GM23338 (cell line): Measurements from ENCODE around the gene WARS2. TPM values are rescaled to one million over a fixed set of nuclear protein-coding genes. Genes with fewer than 3 reads are reported as not detected.
A peak's percentile ranks its signal among the peaks of the same experiment; 100 is the strongest.

Experiments used
- ATAC-seq: fragments of 200-7000 bp; cut with Tn5 transposase; 3 replicates; pipeline ENCODE4 v1.9.1; 2020
- DNase-seq: peaks from one replicate; pipeline ENCODE4 v3.0.0-alpha.2; 2015; ENCODE audit warnings: low spot score
- H2AFZ ChIP-seq: fragments of 200-600 bp; sonication (generic); 2 replicates; pipeline ENCODE4 v1.8.0; 2016; ENCODE audit warnings: antibody characterized with exemption, mild to moderate bottlenecking, moderate library complexity
- H3F3A ChIP-seq: fragments of 200-600 bp; sonication (generic); replicated peaks from 2 replicates; pipeline ENCODE4 v1.8.0; 2017; ENCODE audit warnings: antibody characterized with exemption, mixed run types, low read depth
- H3K27ac ChIP-seq: fragments of 200-600 bp; sonication (generic); 2 replicates; pipeline ENCODE4 v1.6.1; 2016; ENCODE audit warnings: low read depth
- H3K27me3 ChIP-seq: fragments of 200-600 bp; sonication (generic); 2 replicates; pipeline ENCODE4 v1.8.0; 2016; ENCODE audit warnings: mild to moderate bottlenecking, mixed run types, moderate library complexity; ENCODE audit not compliant: insufficient read depth
- H3K36me3 ChIP-seq: fragments of 200-600 bp; sonication (generic); 2 replicates; pipeline ENCODE4 v1.8.0; 2016; ENCODE audit warnings: mild to moderate bottlenecking; ENCODE audit not compliant: insufficient read depth
- H3K4me1 ChIP-seq: fragments of 200-600 bp; sonication (generic); 2 replicates; pipeline ENCODE4 v1.8.0; 2016; ENCODE audit warnings: mild to moderate bottlenecking, moderate library complexity; ENCODE audit not compliant: insufficient read depth
- H3K4me2 ChIP-seq: fragments of 200-600 bp; sonication (generic); 2 replicates; pipeline ENCODE4 v1.7.1; 2017; ENCODE audit warnings: mixed run types
- H3K4me3 ChIP-seq: fragments of 200-600 bp; sonication (generic); 2 replicates; pipeline ENCODE4 v1.6.1; 2016; ENCODE audit warnings: mixed run types
- H3K79me2 ChIP-seq: fragments of 200-600 bp; sonication (generic); replicated peaks from 2 replicates; pipeline ENCODE4 v1.8.0; 2017; ENCODE audit warnings: mild to moderate bottlenecking; ENCODE audit not compliant: insufficient read depth
- H3K9me2 ChIP-seq: fragments of 200-600 bp; sonication (generic); 2 replicates; pipeline ENCODE4 v1.8.0; 2017; ENCODE audit not compliant: insufficient read depth
- H4K20me1 ChIP-seq: fragments of 200-600 bp; sonication (generic); replicated peaks from 2 replicates; pipeline ENCODE4 v1.8.0; 2017; ENCODE audit warnings: mild to moderate bottlenecking; ENCODE audit not compliant: insufficient read depth
- H3K27ac Mint-ChIP-seq: 2 replicates; pipeline ENCODE4 v1.8.0; 2020; ENCODE audit warnings: inconsistent platforms, mild to moderate bottlenecking, moderate library complexity, mixed read lengths
- H3K27me3 Mint-ChIP-seq: 3 replicates; pipeline ENCODE4 v1.8.0; 2022; ENCODE audit warnings: low read depth, mild to moderate bottlenecking, moderate library complexity, mixed read lengths, inconsistent platforms; ENCODE audit not compliant: insufficient read depth, poor library complexity
- H3K36me3 Mint-ChIP-seq: 3 replicates; pipeline ENCODE4 v1.8.0; 2021; ENCODE audit warnings: low read depth, mild to moderate bottlenecking, inconsistent platforms, moderate library complexity, mixed read lengths
- H3K4me1 Mint-ChIP-seq: 3 replicates; pipeline ENCODE4 v1.8.0; 2020; ENCODE audit warnings: mild to moderate bottlenecking, inconsistent platforms, mixed read lengths
- H3K4me3 Mint-ChIP-seq: 3 replicates; pipeline ENCODE4 v1.8.0; 2021; ENCODE audit warnings: moderate library complexity, mild to moderate bottlenecking, inconsistent platforms, mixed read lengths
- H3K9me3 Mint-ChIP-seq: 3 replicates; pipeline ENCODE4 v1.8.0; 2020; ENCODE audit warnings: moderate library complexity, mild to moderate bottlenecking, inconsistent platforms, mixed read lengths
- EZH2 ChIP-seq: fragments of 200-600 bp; sonication (generic); IDR thresholded peaks from one replicate; pipeline ENCODE4 v1.8.0; 2017; ENCODE audit warnings: antibody characterized with exemption, mild to moderate bottlenecking, low read depth; ENCODE audit not compliant: unreplicated experiment
- EZH2phosphoT487 ChIP-seq: fragments of 200-600 bp; sonication (generic); IDR thresholded peaks from one replicate; pipeline ENCODE4 v1.8.1; 2018; ENCODE audit warnings: antibody characterized with exemption; ENCODE audit not compliant: unreplicated experiment
- JUNB ChIP-seq: IDR thresholded peaks from one replicate; pipeline ENCODE4 v1.6.1; 2016; ENCODE audit warnings: antibody characterized with exemption; ENCODE audit not compliant: unreplicated experiment
- STAT1 ChIP-seq: IDR thresholded peaks from one replicate; pipeline ENCODE4 v1.6.1; 2016; ENCODE audit warnings: antibody characterized with exemption; ENCODE audit not compliant: unreplicated experiment
- ZNF331 ChIP-seq: fragments of 250-450 bp; sonication (Bioruptor Pico); IDR thresholded peaks from 2 replicates; pipeline ENCODE4 v1.5.0; 2020; ENCODE audit warnings: low read depth, mild to moderate bottlenecking, moderate library complexity
- polyA plus RNA-seq: library from polyadenylated mRNA; unstranded; fragments of >200 nt; fragmentation: Nextera tagmentation; extraction: Ambion mirVana; gene quantifications from 2 replicates; pipeline ENCODE4 v1.2.1, GENCODE V29; 2016
- total RNA-seq: library from RNA; depleted of rRNA; stranded (reverse); fragments of >200 nt; shearing (Covaris generic); gene quantifications from 2 replicates; pipeline ENCODE4 v1.2.3, GENCODE V29; 2014
- TF ChIP-seq, protein P1 (sequence below): fragments of 250-450 bp; sonication (Bioruptor Pico); IDR thresholded peaks from 2 replicates; pipeline ENCODE4 v1.5.0; 2020; ENCODE audit warnings: mild to moderate bottlenecking, moderate library complexity
- TF ChIP-seq, protein P2 (sequence below): IDR thresholded peaks from one replicate; pipeline ENCODE4 v1.6.1; 2018; ENCODE audit warnings: antibody characterized with exemption; ENCODE audit not compliant: unreplicated experiment
- TF ChIP-seq, protein P3 (sequence below), 2 experiments: fragments of 200-600 bp in 1 of 2; sonication (generic) in 1 of 2; conservative IDR thresholded peaks; 2 replicates each; pipeline versions ENCODE4 v1.5.1 to v1.6.1; 2016 to 2017; ENCODE audit warnings: antibody characterized with exemption in 2 of 2, low read depth in 2 of 2, mild to moderate bottlenecking in 2 of 2, moderate library complexity in 1 of 2

WARS2 gene
- total and polyA plus RNA-seq, 2 experiments from 2014 or later: 6.4 to 12.6 TPM

DNA sequence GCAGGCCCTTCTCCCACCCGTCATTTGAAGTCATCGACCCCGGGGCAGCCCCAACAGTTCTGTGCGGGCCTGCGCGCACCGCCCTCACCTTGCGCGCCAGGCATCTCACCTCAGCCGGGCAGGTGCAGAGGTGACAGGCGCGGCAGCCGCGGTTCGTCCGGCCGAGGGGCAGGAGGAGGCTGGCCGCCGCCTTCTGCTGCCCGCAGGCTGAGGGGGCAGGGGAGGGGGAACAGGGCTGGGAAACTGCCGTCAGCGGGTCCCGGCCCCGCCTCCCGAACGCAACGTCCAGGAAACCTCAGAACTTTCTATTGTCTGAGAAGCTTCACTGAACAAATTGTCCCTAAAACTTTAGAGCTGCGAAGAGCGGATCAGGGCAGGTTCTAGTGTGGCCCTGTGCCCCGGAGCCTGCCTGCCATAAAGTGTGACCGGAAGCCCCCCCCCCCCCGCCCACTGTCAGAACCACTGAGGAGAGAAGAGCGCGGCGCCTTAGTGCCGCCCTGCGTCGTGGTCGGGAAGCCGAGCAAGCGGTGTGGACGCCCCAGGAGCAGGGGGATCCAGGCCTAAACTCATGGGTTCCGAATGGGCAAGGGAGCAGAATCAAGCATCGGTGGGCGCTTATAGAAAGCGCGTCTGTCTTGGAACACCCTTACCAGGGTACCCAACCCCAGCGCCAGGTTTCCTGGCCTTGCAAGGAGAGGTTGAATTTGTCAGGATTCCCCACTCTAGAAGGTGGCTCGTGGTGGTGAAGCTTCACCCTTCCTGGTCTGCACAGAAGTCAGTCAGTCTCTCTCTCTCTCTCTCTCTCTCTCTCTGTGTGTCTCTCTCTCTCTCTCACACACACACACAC lies 139.0 kb downstream of the WARS2 start:
- Histone ChIP-seq H3K9me2 (no peaks in the 10 kb centered on the region), H2AFZ (peak overlapping the region; percentile 88; the same call in 1 of the 2 replicates), H3K4me3 (peak overlapping the region; percentile 53), H3K4me1 (peaks cover 68% of the 10 kb centered on the region), H3F3A (peaks cover 15% of the 10 kb centered on the region), H3K4me2 (peak overlapping the region; percentile 81), H3K27me3 (peaks cover 100% of the 10 kb centered on the region), H3K27ac (no peak overlapping the region), H3K79me2 (no peaks in the 10 kb centered on the region), H3K36me3 (no peaks in the 10 kb centered on the region), H4K20me1 (peaks cover 16% of the 10 kb centered on the region)
- peak; percentile 30 for ATAC-seq
- Mint-ChIP-seq H3K27ac (no peak overlapping the region), H3K9me3 (no peaks in the 10 kb centered on the region; the same call in 2 of the 3 replicates), H3K4me3 (peak overlapping the region; percentile 68), H3K4me1 (peaks cover 62% of the 10 kb centered on the region), H3K36me3 (no peaks in the 10 kb centered on the region), H3K27me3 (peaks cover 100% of the 10 kb centered on the region)
- TF ChIP-seq JUNB (no peak), STAT1 (no peak), EZH2 (peak; percentile 65), EZH2phosphoT487 (peak; percentile 88), ZNF331 (no peak)
- TF ChIP-seq, protein P1, sequence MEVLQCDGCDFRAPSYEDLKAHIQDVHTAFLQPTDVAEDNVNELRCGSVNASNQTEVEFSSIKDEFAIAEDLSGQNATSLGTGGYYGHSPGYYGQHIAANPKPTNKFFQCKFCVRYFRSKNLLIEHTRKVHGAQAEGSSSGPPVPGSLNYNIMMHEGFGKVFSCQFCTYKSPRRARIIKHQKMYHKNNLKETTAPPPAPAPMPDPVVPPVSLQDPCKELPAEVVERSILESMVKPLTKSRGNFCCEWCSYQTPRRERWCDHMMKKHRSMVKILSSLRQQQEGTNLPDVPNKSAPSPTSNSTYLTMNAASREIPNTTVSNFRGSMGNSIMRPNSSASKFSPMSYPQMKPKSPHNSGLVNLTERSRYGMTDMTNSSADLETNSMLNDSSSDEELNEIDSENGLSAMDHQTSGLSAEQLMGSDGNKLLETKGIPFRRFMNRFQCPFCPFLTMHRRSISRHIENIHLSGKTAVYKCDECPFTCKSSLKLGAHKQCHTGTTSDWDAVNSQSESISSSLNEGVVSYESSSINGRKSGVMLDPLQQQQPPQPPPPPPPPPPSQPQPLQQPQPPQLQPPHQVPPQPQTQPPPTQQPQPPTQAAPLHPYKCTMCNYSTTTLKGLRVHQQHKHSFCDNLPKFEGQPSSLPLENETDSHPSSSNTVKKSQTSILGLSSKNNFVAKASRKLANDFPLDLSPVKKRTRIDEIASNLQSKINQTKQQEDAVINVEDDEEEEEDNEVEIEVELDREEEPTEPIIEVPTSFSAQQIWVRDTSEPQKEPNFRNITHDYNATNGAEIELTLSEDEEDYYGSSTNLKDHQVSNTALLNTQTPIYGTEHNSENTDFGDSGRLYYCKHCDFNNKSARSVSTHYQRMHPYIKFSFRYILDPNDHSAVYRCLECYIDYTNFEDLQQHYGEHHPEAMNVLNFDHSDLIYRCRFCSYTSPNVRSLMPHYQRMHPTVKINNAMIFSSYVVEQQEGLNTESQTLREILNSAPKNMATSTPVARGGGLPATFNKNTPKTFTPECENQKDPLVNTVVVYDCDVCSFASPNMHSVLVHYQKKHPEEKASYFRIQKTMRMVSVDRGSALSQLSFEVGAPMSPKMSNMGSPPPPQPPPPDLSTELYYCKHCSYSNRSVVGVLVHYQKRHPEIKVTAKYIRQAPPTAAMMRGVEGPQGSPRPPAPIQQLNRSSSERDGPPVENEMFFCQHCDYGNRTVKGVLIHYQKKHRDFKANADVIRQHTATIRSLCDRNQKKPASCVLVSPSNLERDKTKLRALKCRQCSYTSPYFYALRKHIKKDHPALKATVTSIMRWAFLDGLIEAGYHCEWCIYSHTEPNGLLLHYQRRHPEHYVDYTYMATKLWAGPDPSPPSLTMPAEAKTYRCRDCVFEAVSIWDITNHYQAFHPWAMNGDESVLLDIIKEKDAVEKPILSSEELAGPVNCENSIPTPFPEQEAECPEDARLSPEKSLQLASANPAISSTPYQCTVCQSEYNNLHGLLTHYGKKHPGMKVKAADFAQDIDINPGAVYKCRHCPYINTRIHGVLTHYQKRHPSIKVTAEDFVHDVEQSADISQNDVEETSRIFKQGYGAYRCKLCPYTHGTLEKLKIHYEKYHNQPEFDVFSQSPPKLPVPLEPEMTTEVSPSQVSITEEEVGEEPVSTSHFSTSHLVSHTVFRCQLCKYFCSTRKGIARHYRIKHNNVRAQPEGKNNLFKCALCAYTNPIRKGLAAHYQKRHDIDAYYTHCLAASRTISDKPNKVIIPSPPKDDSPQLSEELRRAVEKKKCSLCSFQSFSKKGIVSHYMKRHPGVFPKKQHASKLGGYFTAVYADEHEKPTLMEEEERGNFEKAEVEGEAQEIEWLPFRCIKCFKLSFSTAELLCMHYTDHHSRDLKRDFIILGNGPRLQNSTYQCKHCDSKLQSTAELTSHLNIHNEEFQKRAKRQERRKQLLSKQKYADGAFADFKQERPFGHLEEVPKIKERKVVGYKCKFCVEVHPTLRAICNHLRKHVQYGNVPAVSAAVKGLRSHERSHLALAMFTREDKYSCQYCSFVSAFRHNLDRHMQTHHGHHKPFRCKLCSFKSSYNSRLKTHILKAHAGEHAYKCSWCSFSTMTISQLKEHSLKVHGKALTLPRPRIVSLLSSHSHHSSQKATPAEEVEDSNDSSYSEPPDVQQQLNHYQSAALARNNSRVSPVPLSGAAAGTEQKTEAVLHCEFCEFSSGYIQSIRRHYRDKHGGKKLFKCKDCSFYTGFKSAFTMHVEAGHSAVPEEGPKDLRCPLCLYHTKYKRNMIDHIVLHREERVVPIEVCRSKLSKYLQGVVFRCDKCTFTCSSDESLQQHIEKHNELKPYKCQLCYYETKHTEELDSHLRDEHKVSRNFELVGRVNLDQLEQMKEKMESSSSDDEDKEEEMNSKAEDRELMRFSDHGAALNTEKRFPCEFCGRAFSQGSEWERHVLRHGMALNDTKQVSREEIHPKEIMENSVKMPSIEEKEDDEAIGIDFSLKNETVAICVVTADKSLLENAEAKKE (CRISPR knock-in tag): no peak
- TF ChIP-seq, protein P2, sequence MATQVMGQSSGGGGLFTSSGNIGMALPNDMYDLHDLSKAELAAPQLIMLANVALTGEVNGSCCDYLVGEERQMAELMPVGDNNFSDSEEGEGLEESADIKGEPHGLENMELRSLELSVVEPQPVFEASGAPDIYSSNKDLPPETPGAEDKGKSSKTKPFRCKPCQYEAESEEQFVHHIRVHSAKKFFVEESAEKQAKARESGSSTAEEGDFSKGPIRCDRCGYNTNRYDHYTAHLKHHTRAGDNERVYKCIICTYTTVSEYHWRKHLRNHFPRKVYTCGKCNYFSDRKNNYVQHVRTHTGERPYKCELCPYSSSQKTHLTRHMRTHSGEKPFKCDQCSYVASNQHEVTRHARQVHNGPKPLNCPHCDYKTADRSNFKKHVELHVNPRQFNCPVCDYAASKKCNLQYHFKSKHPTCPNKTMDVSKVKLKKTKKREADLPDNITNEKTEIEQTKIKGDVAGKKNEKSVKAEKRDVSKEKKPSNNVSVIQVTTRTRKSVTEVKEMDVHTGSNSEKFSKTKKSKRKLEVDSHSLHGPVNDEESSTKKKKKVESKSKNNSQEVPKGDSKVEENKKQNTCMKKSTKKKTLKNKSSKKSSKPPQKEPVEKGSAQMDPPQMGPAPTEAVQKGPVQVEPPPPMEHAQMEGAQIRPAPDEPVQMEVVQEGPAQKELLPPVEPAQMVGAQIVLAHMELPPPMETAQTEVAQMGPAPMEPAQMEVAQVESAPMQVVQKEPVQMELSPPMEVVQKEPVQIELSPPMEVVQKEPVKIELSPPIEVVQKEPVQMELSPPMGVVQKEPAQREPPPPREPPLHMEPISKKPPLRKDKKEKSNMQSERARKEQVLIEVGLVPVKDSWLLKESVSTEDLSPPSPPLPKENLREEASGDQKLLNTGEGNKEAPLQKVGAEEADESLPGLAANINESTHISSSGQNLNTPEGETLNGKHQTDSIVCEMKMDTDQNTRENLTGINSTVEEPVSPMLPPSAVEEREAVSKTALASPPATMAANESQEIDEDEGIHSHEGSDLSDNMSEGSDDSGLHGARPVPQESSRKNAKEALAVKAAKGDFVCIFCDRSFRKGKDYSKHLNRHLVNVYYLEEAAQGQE: no peak
- TF ChIP-seq, protein P3, sequence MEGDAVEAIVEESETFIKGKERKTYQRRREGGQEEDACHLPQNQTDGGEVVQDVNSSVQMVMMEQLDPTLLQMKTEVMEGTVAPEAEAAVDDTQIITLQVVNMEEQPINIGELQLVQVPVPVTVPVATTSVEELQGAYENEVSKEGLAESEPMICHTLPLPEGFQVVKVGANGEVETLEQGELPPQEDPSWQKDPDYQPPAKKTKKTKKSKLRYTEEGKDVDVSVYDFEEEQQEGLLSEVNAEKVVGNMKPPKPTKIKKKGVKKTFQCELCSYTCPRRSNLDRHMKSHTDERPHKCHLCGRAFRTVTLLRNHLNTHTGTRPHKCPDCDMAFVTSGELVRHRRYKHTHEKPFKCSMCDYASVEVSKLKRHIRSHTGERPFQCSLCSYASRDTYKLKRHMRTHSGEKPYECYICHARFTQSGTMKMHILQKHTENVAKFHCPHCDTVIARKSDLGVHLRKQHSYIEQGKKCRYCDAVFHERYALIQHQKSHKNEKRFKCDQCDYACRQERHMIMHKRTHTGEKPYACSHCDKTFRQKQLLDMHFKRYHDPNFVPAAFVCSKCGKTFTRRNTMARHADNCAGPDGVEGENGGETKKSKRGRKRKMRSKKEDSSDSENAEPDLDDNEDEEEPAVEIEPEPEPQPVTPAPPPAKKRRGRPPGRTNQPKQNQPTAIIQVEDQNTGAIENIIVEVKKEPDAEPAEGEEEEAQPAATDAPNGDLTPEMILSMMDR (conservative IDR thresholded peaks at IDR 0.05; ENCODE audit: low read depth in 2 of 2): no peak
- peak; percentile 60 for DNase-seq
